Anterior cingulate cortex (tissue), 58 donors: ENCODE data around the gene LIN28B.
"Not testable (repeated sequence)": the region's sequence is repeated elsewhere in the genome, so short reads cannot be mapped to it uniquely, and the experiment has no call there.

Experiments used
- DNase-seq, 58 donors: peaks; one replicate each; lab custom pipeline; 2025; lab: John Stamatoyannopoulos, UW

The LIN28B gene

GRCh38 chr6:105066233-105066632, 109.3 kb downstream of the LIN28B start:
- DNase-seq: no peak

- no peak for DNase-seq
These were observed 109.9 kb downstream of the LIN28B start for GRCh38 chr6:105066836-105067235.

- DNase-seq: no peak
These were observed 110.4 kb downstream of the LIN28B start for GRCh38 chr6:105067329-105067728.

- DNase-seq: no peak
These were observed 111.5 kb downstream of the LIN28B start for GRCh38 chr6:105068407-105068806.

GRCh38 chr6:105069821-105070445, 113.0 kb downstream of the LIN28B start:
- DNase-seq: no peak

- no peak for DNase-seq
These were observed 115.9 kb downstream of the LIN28B start for GRCh38 chr6:105072798-105073199.

- no peak for DNase-seq
These were observed 118.3 kb downstream of the LIN28B start for GRCh38 chr6:105075210-105075609.

- not testable (repeated sequence) for DNase-seq
These were observed 119.5 kb downstream of the LIN28B start for GRCh38 chr6:105076418-105076817.

GRCh38 chr6:105077596-105078385, 120.9 kb downstream of the LIN28B start:
- DNase-seq: peak in 2 of 58 donors; percentile 6 to 59

GRCh38 chr6:105078386-105078708, 121.4 kb downstream of the LIN28B start:
- no peak for DNase-seq

- DNase-seq: no peak
These were observed 123.4 kb downstream of the LIN28B start for GRCh38 chr6:105080279-105080678.

- not testable (repeated sequence) for DNase-seq
These were observed 124.8 kb downstream of the LIN28B start for GRCh38 chr6:105081662-105082061.

- peak in 8 of 58 donors; percentile 6 to 49 (median 23) for DNase-seq
These were observed 130.8 kb downstream of the LIN28B start for GRCh38 chr6:105087571-105088211.

- DNase-seq: no peak
These were observed 134.4 kb downstream of the LIN28B start for GRCh38 chr6:105091140-105091829.

- no peak for DNase-seq
These were observed 137.3 kb downstream of the LIN28B start for GRCh38 chr6:105094133-105094640.

GRCh38 chr6:105095139-105095538, 138.2 kb downstream of the LIN28B start:
- DNase-seq: no peak

GRCh38 chr6:105097288-105097687, 140.4 kb downstream of the LIN28B start:
- no peak for DNase-seq

GRCh38 chr6:105099371-105099770, 142.5 kb downstream of the LIN28B start:
- DNase-seq: peak in 45 of 58 donors; percentile 2 to 72 (median 38)

GRCh38 chr6:105102186-105102585, 145.3 kb downstream of the LIN28B start:
- DNase-seq: no peak

GRCh38 chr6:105105094-105105493, 148.2 kb downstream of the LIN28B start:
- DNase-seq: no peak

- DNase-seq: no peak
These were observed 149.4 kb downstream of the LIN28B start for GRCh38 chr6:105106260-105106659.
